ENCODE measurements around the gene SAAL1.

Gene SAAL1

GRCh38 chr11:18080451-18080850 lies 25.4 kb downstream of the SAAL1 start:
- DNase-seq: no peak

GRCh38 chr11:18078909-18079308 lies 27.0 kb downstream of the SAAL1 start:
- DNase-seq: no peak

GRCh38 chr11:18075444-18075843 lies 30.4 kb downstream of the SAAL1 start:
- no peak for DNase-seq

DNA sequence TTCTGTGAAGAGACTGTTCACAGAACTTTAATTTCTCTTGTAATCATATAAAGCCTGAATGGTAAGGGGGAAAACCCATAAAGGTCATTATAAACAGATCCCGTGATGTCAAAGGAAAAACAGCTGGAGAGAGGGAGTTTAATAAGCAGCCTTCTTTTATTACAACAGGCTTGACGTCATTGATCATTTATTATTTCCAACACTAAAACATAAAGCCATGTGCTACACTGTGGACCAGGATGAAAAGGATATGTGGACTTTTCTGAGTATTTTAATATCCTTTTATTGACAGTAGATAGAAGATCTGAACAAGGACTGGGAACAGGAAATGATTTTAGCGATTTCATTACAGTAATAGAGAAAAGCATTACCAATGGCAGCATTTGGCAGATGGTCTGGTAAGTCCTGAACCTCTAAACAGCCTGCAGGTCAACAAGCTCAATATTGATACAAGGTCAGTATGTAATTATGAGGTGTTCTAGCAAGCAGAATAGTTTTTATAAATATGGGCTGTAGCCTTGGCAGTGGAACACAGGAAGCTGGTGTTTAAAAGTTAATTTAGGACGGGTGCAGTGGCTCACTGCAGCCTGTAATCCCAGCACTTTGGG lies 34.7 kb downstream of the SAAL1 start:
- no peak for DNase-seq

- no peak for DNase-seq
These were observed 38.5 kb downstream of the SAAL1 start for GRCh38 chr11:18067372-18067771.

- no peak for DNase-seq
These were observed 39.3 kb downstream of the SAAL1 start for GRCh38 chr11:18066626-18067025.

DNA sequence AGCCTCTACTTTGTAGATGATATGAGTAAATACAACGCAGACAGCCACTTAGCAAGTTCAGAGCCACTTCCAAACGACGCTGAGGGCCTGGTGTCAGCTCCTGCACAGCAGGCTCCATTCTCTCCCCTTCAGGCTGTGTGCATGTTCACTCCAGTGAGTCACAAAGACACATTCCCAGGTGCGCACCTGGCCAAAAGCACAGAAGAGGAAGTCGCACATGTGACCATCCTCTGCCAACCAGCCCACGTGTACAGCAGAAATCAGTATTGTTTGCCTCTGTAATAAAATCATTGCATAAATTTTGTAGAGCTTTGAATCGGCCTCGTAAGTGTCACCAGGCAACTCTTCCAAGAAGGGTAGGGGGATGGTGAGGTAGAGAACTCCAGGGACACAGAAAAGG lies 40.3 kb downstream of the SAAL1 start:
- no peak for DNase-seq

DNA sequence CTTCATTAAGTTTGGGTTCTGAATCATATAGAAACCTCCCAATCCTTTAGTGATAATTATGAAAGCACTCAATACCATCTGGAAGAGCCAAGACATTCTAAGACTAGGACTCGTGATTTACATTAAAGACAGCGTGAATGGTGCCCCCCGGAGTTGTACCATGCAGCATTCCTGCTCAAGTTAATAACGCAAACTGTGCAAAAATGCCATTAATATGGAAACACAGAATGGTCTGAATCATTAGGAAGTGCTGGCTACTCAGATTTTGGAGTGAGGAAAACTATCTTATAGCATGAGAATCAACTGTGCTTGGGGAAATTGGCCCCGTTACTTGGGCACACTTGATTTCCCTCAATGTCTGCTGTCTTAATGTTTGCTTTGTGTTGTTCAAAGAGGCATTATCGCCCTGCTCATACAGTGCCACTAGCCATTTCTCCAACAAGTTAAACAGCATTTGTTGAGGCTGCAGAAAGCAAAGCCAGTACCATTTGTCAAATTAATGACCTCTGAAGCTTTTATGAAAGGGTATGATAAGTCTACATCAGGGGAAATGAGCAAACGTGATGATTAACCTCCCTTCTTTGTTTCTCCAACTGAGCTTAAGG lies 41.3 kb downstream of the SAAL1 start:
- no peak for DNase-seq

GRCh38 chr11:18063862-18064434 lies 41.9 kb downstream of the SAAL1 start:
- DNase-seq: no peak

DNA sequence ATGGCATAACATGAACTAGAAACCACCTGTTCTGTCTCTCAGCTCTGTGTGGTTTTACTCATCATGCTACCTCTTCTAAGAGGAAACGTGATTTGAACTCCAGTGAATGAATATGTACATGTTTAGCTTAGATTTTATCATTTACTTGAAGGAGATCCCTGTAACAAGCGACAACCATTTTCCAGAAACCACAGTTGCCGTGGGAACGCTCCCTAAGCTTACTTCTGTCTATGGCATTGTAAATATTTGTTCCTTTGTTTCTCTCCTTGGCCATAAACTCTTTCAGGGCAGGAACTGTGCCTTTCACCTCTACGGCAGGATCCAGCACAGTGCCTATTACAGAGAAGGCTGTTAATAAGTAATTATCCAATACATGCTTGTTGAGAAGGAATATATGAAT lies 42.8 kb downstream of the SAAL1 start:
- DNase-seq: no peak

DNA sequence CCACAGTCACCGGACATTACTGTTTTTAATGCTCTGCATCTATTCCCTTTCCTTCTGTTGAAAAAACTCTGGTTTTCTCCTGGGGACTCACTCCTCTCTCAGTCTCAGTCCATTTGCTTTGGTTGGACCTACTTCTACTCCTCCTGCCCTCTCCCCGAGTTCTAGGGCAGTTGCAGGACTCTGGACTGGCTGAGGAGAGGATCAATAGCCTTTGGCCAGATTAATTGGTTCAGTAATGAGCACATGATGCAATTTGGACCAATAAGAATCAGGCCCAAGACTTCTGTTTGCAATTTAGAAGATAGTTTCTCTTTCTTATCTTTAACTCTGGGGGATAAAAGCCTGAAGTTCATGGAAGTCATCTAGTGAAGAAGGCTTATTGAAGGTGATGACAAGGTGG lies 44.5 kb downstream of the SAAL1 start:
- DNase-seq: no peak

DNA sequence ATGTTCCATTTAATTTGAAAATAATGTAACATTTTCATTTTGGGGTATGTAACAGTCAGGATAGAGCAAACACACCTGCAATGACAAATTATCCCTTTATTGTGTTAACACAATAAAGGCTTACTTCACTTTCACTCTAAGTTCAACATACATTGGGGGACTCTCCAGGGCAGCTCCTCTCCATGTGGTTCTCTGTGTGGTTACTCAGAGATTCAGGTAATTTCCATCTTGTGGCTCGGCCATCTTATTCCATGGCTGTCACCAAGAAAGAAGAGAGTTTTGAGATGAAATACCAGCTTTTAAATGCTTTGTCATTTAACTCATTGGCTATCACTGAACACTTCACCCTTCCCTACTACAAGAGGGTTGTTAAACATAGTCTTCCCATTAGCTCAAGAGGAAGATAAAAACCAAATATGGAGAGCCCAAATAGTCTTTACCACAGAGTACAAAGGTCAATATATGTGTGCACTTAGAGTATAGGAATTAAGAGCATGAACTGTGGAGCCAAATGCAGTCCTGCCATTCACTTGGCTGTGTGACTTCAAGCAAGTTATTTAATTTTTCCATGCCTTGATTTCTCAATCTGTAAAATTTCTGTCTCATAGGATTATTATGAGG lies 49.2 kb downstream of the SAAL1 start:
- no peak for DNase-seq

DNA sequence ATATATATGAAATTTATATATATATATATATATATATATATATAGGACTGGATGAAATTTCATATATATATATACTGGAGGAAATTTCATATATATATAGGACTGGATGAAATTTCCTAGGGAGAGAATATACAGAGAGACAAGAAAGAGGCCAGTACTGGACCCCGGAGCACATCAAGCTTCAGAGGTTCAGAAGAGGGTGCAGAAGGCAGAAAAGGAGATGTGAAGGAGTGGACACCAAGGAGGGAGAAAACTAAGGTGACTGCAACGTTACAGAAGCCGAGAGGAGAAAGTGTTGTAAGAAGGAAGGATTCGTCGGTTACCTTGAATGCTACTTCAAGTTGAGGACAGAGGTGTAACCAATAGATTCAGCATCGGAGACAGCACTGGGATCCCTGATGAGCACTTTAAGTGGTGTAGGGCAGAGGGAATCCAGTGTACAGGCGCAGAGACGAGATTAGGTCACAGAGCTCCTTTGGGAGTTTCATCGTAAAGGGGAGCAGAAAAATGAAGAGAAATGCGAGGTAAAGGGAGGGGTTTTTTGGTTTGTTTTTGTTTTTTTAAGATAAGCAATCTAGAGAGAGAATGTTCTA lies 51.3 kb downstream of the SAAL1 start:
- no peak for DNase-seq

- no peak for DNase-seq
These were observed 55.0 kb downstream of the SAAL1 start for GRCh38 chr11:18050848-18051247.

- DNase-seq: no peak
These were observed 59.6 kb downstream of the SAAL1 start, which contains the start of gene TPH1 for GRCh38 chr11:18046116-18046777. Gene TPH1 (minus strand): TSS chr11:18046269. CDS start chr11:18040762, 5,507 bp downstream.

DNA sequence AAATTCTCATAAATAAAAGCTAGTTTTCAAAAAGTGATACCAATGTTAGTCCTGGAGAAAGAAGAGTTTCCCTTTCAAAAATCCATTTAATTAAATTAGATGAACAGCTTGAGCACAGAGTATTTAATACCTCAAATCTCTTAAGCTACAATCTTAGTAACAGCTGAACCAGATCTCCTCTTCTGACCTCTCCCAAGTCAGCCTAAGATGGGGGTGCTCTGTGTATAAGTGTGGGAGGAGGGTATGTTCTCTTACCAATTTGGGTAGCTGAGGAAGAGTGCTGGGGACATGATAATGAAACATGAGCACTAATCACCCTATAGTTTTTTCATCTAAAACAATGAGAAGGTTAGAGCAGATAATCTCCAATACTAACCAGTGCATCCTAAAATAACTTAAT lies 69.4 kb downstream of the SAAL1 start:
- DNase-seq: no peak
